GM12878 (cell line): ENCODE measurements around the gene NRM. TPM values are rescaled to one million over a fixed set of nuclear protein-coding genes. Genes with fewer than 3 reads are reported as not detected.

Experiments used
- EED ChIP-seq: sonication (generic); IDR thresholded peaks from 2 replicates; pipeline ENCODE4 v1.6.1; 2016; ENCODE audit warnings: antibody characterized with exemption, low read depth
- ELK1 ChIP-seq: IDR thresholded peaks from 2 replicates; pipeline ENCODE4 v1.6.1; 2012; ENCODE audit warnings: low read depth, low read length, improper control_type of control experiment
- GATAD2B ChIP-seq: fragments of 450-650 bp; conservative IDR thresholded peaks from 2 replicates; pipeline ENCODE4 v1.6.1; 2017; ENCODE audit warnings: low read depth, mild to moderate bottlenecking, moderate library complexity
- MEF2B ChIP-seq: fragments of 450-650 bp; IDR thresholded peaks from 2 replicates; pipeline ENCODE4 v1.6.1; 2018; ENCODE audit warnings: mild to moderate bottlenecking, moderate library complexity; ENCODE audit not compliant: partially characterized antibody, poor library complexity, severe bottlenecking
- MLLT1 ChIP-seq: fragments of 450-650 bp; IDR thresholded peaks from 2 replicates; pipeline ENCODE4 v1.6.1; 2016; ENCODE audit warnings: mild to moderate bottlenecking
- PAX5 ChIP-seq: IDR thresholded peaks from 2 replicates; pipeline ENCODE4 v1.6.1; 2011; ENCODE audit warnings: low read depth, low read length, borderline replicate concordance
- POLR2AphosphoS5 ChIP-seq: IDR thresholded peaks from 2 replicates; pipeline ENCODE4 v1.6.1; 2011; ENCODE audit warnings: mild to moderate bottlenecking, low read length, inconsistent platforms
- RELA ChIP-seq: fragments of 450-650 bp; IDR thresholded peaks from 2 replicates; pipeline ENCODE4 v1.8.0; 2014; ENCODE audit warnings: borderline replicate concordance; ENCODE audit not compliant: partially characterized antibody
- TCF3 ChIP-seq: IDR thresholded peaks from 2 replicates; pipeline ENCODE4 v1.6.1; 2012; ENCODE audit warnings: low read depth, mild to moderate bottlenecking, low read length, borderline replicate concordance; ENCODE audit not compliant: insufficient read depth
- polyA plus RNA-seq, 11 experiments: library from polyadenylated mRNA; depleted of rRNA in 4 of 11; unstranded in 6 of 11; stranded (reverse) in 5 of 11; fragments of >200 nt; fragmentation: Nextera tagmentation in 4 of 11; fragmentation: Illumina TruSeq in 1 of 11; extraction: Ambion mirVana in 4 of 11; extraction: Trizol in 1 of 11; gene quantifications; 1 replicate in 1 of 11; 2 replicates in 10 of 11; pipeline versions ENCODE4 v1.2.1 to v1.2.3, GENCODE V29; 2011 to 2016; ENCODE audit warnings: inconsistent platforms in 2 of 11, missing spikeins in 2 of 11, low read depth in 1 of 11
- total RNA-seq, 4 experiments: library from RNA; depleted of rRNA in 3 of 4; stranded (reverse); fragments of >200 nt in 3 of 4; fragmentation: Illumina TruSeq in 1 of 4; extraction: Trizol in 1 of 4; gene quantifications; 2 replicates each; pipeline versions ENCODE4 v1.2.1 to v1.2.3, GENCODE V29; 2013 to 2021
- TF ChIP-seq, protein P1 (sequence below), 3 experiments: IDR thresholded peaks in 2 of 3; conservative IDR thresholded peaks in 1 of 3; 2 replicates each; pipeline ENCODE4 v1.5.1; 2011; ENCODE audit warnings: low read depth in 3 of 3, low read length in 3 of 3, mild to moderate bottlenecking in 3 of 3, control low read depth in 2 of 3, moderate library complexity in 2 of 3, inconsistent platforms in 1 of 3, mixed read lengths in 1 of 3; ENCODE audit not compliant: control insufficient read depth in 2 of 3, insufficient read depth in 1 of 3; ENCODE audit errors: extremely low read depth in 1 of 3
- TF ChIP-seq, protein P2 (sequence below): IDR thresholded peaks from 2 replicates; pipeline ENCODE4 v1.6.1; 2011; ENCODE audit warnings: borderline replicate concordance, low read depth, mild to moderate bottlenecking, moderate library complexity, low read length; ENCODE audit not compliant: insufficient read depth, poor library complexity, severe bottlenecking
- TF ChIP-seq, protein P3 (sequence below): fragments of 450-650 bp; conservative IDR thresholded peaks from 2 replicates; pipeline ENCODE4 v1.6.1; 2017; ENCODE audit warnings: mild to moderate bottlenecking, moderate library complexity
- TF ChIP-seq, protein P4 (sequence below): fragments of 450-650 bp; IDR thresholded peaks from 2 replicates; pipeline ENCODE4 v1.6.1; 2017; ENCODE audit warnings: mild to moderate bottlenecking, moderate library complexity

Gene NRM
- total and polyA plus RNA-seq, 10 of the 15 experiments (the other 5 are each of a cell fraction or from before 2014, with no cell fraction given), result 15.4 to 46.7 (median 29.0) TPM

DNA sequence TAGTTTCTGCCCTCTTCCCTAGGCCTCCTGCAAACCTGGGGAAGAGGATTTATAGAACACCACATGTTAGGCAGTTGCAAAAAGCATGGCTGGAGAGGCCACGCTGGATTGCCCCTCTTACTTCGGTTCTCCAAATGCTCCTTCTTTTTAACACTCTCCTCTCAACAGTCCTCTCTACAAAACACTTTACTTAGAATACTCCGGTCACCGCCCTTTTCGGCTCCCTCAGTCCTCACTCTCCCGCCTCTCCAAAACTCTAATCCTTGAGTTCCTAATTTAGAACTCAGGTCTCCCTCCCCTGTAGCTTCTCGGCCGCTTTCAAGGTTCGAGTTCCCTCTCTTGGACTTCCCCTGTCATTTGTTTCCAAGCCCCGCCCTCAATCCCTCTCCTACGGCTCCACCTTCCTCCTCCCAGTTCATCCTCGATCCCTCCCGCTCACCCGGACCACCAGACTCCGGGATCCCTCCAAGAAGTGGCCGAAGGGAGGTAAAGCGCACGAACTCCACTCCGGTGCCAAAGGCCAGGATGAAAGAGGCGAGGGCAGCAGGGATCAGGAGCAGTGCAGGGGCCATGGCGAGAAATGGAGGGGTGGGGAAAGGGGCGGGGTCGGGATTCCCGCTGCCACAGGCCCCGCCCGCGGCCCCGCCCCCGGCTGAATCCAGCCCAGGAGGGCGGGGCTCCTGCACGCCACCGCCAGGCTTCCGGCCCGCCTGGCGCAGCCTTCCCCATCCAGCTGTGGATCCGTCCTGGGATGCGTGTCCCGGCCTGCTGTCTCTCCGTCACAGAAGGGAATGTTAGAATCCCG, at the start of gene NRM (continued):
- TF ChIP-seq, protein P1, sequence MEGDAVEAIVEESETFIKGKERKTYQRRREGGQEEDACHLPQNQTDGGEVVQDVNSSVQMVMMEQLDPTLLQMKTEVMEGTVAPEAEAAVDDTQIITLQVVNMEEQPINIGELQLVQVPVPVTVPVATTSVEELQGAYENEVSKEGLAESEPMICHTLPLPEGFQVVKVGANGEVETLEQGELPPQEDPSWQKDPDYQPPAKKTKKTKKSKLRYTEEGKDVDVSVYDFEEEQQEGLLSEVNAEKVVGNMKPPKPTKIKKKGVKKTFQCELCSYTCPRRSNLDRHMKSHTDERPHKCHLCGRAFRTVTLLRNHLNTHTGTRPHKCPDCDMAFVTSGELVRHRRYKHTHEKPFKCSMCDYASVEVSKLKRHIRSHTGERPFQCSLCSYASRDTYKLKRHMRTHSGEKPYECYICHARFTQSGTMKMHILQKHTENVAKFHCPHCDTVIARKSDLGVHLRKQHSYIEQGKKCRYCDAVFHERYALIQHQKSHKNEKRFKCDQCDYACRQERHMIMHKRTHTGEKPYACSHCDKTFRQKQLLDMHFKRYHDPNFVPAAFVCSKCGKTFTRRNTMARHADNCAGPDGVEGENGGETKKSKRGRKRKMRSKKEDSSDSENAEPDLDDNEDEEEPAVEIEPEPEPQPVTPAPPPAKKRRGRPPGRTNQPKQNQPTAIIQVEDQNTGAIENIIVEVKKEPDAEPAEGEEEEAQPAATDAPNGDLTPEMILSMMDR (IDR thresholded peaks at IDR 0.05 in 2 of 3, conservative IDR thresholded peaks at IDR 0.05 in 1 of 3; ENCODE audit: control insufficient read depth in 2 of 3, extremely low read depth in 1 of 3, insufficient read depth in 1 of 3, low read depth in 3 of 3, low read length in 3 of 3), result no peak
- TF ChIP-seq GATAD2B (0 out of 2 replicates have a peak, but pooled peaks have one; percentile 35), ELK1 (0 out of 2 replicates have a peak, but pooled peaks have one; percentile 34), TCF3 (no peak), RELA (peak; percentile 20), PAX5 (0 out of 2 replicates have a peak, but pooled peaks have one; percentile 16), MEF2B (peak; percentile 43), EED (peak; percentile 91), POLR2AphosphoS5 (peak; percentile 47; the same call in 1 of the 2 replicates), MLLT1 (peak; percentile 70; the same call in 1 of the 2 replicates)
- TF ChIP-seq, protein P2, sequence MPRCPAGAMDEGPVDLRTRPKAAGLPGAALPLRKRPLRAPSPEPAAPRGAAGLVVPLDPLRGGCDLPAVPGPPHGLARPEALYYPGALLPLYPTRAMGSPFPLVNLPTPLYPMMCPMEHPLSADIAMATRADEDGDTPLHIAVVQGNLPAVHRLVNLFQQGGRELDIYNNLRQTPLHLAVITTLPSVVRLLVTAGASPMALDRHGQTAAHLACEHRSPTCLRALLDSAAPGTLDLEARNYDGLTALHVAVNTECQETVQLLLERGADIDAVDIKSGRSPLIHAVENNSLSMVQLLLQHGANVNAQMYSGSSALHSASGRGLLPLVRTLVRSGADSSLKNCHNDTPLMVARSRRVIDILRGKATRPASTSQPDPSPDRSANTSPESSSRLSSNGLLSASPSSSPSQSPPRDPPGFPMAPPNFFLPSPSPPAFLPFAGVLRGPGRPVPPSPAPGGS, result peak; percentile 7
- TF ChIP-seq, protein P3, sequence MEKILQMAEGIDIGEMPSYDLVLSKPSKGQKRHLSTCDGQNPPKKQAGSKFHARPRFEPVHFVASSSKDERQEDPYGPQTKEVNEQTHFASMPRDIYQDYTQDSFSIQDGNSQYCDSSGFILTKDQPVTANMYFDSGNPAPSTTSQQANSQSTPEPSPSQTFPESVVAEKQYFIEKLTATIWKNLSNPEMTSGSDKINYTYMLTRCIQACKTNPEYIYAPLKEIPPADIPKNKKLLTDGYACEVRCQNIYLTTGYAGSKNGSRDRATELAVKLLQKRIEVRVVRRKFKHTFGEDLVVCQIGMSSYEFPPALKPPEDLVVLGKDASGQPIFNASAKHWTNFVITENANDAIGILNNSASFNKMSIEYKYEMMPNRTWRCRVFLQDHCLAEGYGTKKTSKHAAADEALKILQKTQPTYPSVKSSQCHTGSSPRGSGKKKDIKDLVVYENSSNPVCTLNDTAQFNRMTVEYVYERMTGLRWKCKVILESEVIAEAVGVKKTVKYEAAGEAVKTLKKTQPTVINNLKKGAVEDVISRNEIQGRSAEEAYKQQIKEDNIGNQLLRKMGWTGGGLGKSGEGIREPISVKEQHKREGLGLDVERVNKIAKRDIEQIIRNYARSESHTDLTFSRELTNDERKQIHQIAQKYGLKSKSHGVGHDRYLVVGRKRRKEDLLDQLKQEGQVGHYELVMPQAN, result 0 out of 2 replicates have a peak, but pooled peaks have one; percentile 50
- TF ChIP-seq, protein P4, sequence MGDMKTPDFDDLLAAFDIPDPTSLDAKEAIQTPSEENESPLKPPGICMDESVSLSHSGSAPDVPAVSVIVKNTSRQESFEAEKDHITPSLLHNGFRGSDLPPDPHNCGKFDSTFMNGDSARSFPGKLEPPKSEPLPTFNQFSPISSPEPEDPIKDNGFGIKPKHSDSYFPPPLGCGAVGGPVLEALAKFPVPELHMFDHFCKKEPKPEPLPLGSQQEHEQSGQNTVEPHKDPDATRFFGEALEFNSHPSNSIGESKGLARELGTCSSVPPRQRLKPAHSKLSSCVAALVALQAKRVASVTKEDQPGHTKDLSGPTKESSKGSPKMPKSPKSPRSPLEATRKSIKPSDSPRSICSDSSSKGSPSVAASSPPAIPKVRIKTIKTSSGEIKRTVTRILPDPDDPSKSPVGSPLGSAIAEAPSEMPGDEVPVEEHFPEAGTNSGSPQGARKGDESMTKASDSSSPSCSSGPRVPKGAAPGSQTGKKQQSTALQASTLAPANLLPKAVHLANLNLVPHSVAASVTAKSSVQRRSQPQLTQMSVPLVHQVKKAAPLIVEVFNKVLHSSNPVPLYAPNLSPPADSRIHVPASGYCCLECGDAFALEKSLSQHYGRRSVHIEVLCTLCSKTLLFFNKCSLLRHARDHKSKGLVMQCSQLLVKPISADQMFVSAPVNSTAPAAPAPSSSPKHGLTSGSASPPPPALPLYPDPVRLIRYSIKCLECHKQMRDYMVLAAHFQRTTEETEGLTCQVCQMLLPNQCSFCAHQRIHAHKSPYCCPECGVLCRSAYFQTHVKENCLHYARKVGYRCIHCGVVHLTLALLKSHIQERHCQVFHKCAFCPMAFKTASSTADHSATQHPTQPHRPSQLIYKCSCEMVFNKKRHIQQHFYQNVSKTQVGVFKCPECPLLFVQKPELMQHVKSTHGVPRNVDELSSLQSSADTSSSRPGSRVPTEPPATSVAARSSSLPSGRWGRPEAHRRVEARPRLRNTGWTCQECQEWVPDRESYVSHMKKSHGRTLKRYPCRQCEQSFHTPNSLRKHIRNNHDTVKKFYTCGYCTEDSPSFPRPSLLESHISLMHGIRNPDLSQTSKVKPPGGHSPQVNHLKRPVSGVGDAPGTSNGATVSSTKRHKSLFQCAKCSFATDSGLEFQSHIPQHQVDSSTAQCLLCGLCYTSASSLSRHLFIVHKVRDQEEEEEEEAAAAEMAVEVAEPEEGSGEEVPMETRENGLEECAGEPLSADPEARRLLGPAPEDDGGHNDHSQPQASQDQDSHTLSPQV, result no peak
